GM23338 (cell line): ENCODE data around the gene TTC3. TPM values are rescaled to one million over a fixed set of nuclear protein-coding genes. Genes with fewer than 3 reads are reported as not detected.

ENCODE experiments used
- ATAC-seq: fragments of 200-7000 bp; cut with Tn5 transposase; 3 replicates; pipeline ENCODE4 v1.9.1; 2020
- DNase-seq: peaks from one replicate; pipeline ENCODE4 v3.0.0-alpha.2; 2015; ENCODE audit warnings: low spot score
- H2AFZ ChIP-seq: fragments of 200-600 bp; sonication (generic); 2 replicates; pipeline ENCODE4 v1.8.0; 2016; ENCODE audit warnings: antibody characterized with exemption, mild to moderate bottlenecking, moderate library complexity
- H3F3A ChIP-seq: fragments of 200-600 bp; sonication (generic); replicated peaks from 2 replicates; pipeline ENCODE4 v1.8.0; 2017; ENCODE audit warnings: antibody characterized with exemption, mixed run types, low read depth
- H3K27ac ChIP-seq: fragments of 200-600 bp; sonication (generic); 2 replicates; pipeline ENCODE4 v1.6.1; 2016; ENCODE audit warnings: low read depth
- H3K27me3 ChIP-seq: fragments of 200-600 bp; sonication (generic); 2 replicates; pipeline ENCODE4 v1.8.0; 2016; ENCODE audit warnings: mild to moderate bottlenecking, mixed run types, moderate library complexity; ENCODE audit not compliant: insufficient read depth
- H3K36me3 ChIP-seq: fragments of 200-600 bp; sonication (generic); 2 replicates; pipeline ENCODE4 v1.8.0; 2016; ENCODE audit warnings: mild to moderate bottlenecking; ENCODE audit not compliant: insufficient read depth
- H3K4me1 ChIP-seq: fragments of 200-600 bp; sonication (generic); 2 replicates; pipeline ENCODE4 v1.8.0; 2016; ENCODE audit warnings: mild to moderate bottlenecking, moderate library complexity; ENCODE audit not compliant: insufficient read depth
- H3K4me2 ChIP-seq: fragments of 200-600 bp; sonication (generic); 2 replicates; pipeline ENCODE4 v1.7.1; 2017; ENCODE audit warnings: mixed run types
- H3K4me3 ChIP-seq: fragments of 200-600 bp; sonication (generic); 2 replicates; pipeline ENCODE4 v1.6.1; 2016; ENCODE audit warnings: mixed run types
- H3K79me2 ChIP-seq: fragments of 200-600 bp; sonication (generic); replicated peaks from 2 replicates; pipeline ENCODE4 v1.8.0; 2017; ENCODE audit warnings: mild to moderate bottlenecking; ENCODE audit not compliant: insufficient read depth
- H3K9me2 ChIP-seq: fragments of 200-600 bp; sonication (generic); 2 replicates; pipeline ENCODE4 v1.8.0; 2017; ENCODE audit not compliant: insufficient read depth
- H4K20me1 ChIP-seq: fragments of 200-600 bp; sonication (generic); replicated peaks from 2 replicates; pipeline ENCODE4 v1.8.0; 2017; ENCODE audit warnings: mild to moderate bottlenecking; ENCODE audit not compliant: insufficient read depth
- H3K27ac Mint-ChIP-seq: 2 replicates; pipeline ENCODE4 v1.8.0; 2020; ENCODE audit warnings: inconsistent platforms, mild to moderate bottlenecking, moderate library complexity, mixed read lengths
- H3K27me3 Mint-ChIP-seq: 3 replicates; pipeline ENCODE4 v1.8.0; 2022; ENCODE audit warnings: low read depth, mild to moderate bottlenecking, moderate library complexity, mixed read lengths, inconsistent platforms; ENCODE audit not compliant: insufficient read depth, poor library complexity
- H3K36me3 Mint-ChIP-seq: 3 replicates; pipeline ENCODE4 v1.8.0; 2021; ENCODE audit warnings: low read depth, mild to moderate bottlenecking, inconsistent platforms, moderate library complexity, mixed read lengths
- H3K4me1 Mint-ChIP-seq: 3 replicates; pipeline ENCODE4 v1.8.0; 2020; ENCODE audit warnings: mild to moderate bottlenecking, inconsistent platforms, mixed read lengths
- H3K4me3 Mint-ChIP-seq: 3 replicates; pipeline ENCODE4 v1.8.0; 2021; ENCODE audit warnings: moderate library complexity, mild to moderate bottlenecking, inconsistent platforms, mixed read lengths
- H3K9me3 Mint-ChIP-seq: 3 replicates; pipeline ENCODE4 v1.8.0; 2020; ENCODE audit warnings: moderate library complexity, mild to moderate bottlenecking, inconsistent platforms, mixed read lengths
- CREB1 ChIP-seq: fragments of 250-450 bp; sonication (Bioruptor Pico); IDR thresholded peaks from 2 replicates; pipeline ENCODE4 v1.5.0; 2020; ENCODE audit warnings: low read depth, mild to moderate bottlenecking, moderate library complexity
- CTCF ChIP-seq, 2 experiments: fragments of 200-600 bp in 1 of 2; sonication (generic) in 1 of 2; conservative IDR thresholded peaks; 2 replicates each; pipeline versions ENCODE4 v1.5.1 to v1.6.1; 2016 to 2017; ENCODE audit warnings: antibody characterized with exemption in 2 of 2, low read depth in 2 of 2, mild to moderate bottlenecking in 2 of 2, moderate library complexity in 1 of 2
- ETS1 ChIP-seq: IDR thresholded peaks from 2 replicates; pipeline ENCODE4 v1.6.1; 2016; ENCODE audit warnings: antibody characterized with exemption
- EZH2 ChIP-seq: fragments of 200-600 bp; sonication (generic); IDR thresholded peaks from one replicate; pipeline ENCODE4 v1.8.0; 2017; ENCODE audit warnings: antibody characterized with exemption, mild to moderate bottlenecking, low read depth; ENCODE audit not compliant: unreplicated experiment
- EZH2phosphoT487 ChIP-seq: fragments of 200-600 bp; sonication (generic); IDR thresholded peaks from one replicate; pipeline ENCODE4 v1.8.1; 2018; ENCODE audit warnings: antibody characterized with exemption; ENCODE audit not compliant: unreplicated experiment
- JUNB ChIP-seq: IDR thresholded peaks from one replicate; pipeline ENCODE4 v1.6.1; 2016; ENCODE audit warnings: antibody characterized with exemption; ENCODE audit not compliant: unreplicated experiment
- NANOG ChIP-seq: IDR thresholded peaks from 2 replicates; pipeline ENCODE4 v1.6.1; 2016; ENCODE audit warnings: antibody characterized with exemption, borderline replicate concordance
- POLR2AphosphoS5 ChIP-seq: IDR thresholded peaks from 2 replicates; pipeline ENCODE4 v1.6.1; 2016; ENCODE audit warnings: antibody characterized with exemption, low read depth
- REST ChIP-seq: IDR thresholded peaks from one replicate; pipeline ENCODE4 v1.6.1; 2018; ENCODE audit warnings: antibody characterized with exemption; ENCODE audit not compliant: unreplicated experiment
- STAT1 ChIP-seq: IDR thresholded peaks from one replicate; pipeline ENCODE4 v1.6.1; 2016; ENCODE audit warnings: antibody characterized with exemption; ENCODE audit not compliant: unreplicated experiment
- ZNF114 ChIP-seq: fragments of 250-450 bp; sonication (Bioruptor Pico); IDR thresholded peaks from 2 replicates; pipeline ENCODE4 v1.5.0; 2020; ENCODE audit warnings: mild to moderate bottlenecking, moderate library complexity
- ZNF331 ChIP-seq: fragments of 250-450 bp; sonication (Bioruptor Pico); IDR thresholded peaks from 2 replicates; pipeline ENCODE4 v1.5.0; 2020; ENCODE audit warnings: low read depth, mild to moderate bottlenecking, moderate library complexity
- ZNF462 ChIP-seq: fragments of 250-450 bp; sonication (Bioruptor Pico); IDR thresholded peaks from 2 replicates; pipeline ENCODE4 v1.5.0; 2020; ENCODE audit warnings: mild to moderate bottlenecking, moderate library complexity
- polyA plus RNA-seq: library from polyadenylated mRNA; unstranded; fragments of >200 nt; fragmentation: Nextera tagmentation; extraction: Ambion mirVana; gene quantifications from 2 replicates; pipeline ENCODE4 v1.2.1, GENCODE V29; 2016
- total RNA-seq: library from RNA; depleted of rRNA; stranded (reverse); fragments of >200 nt; shearing (Covaris generic); gene quantifications from 2 replicates; pipeline ENCODE4 v1.2.3, GENCODE V29; 2014

The TTC3 gene
- total and polyA plus RNA-seq, 2 experiments from 2014 or later: 28.9 to 48.6 TPM

- no peak overlapping the region for H3K27ac ChIP-seq
- no peaks in the 10 kb centered on the region for H3K79me2 ChIP-seq
- DNase-seq (no peak), ATAC-seq (no peak)
- Mint-ChIP-seq H3K27ac (no peak overlapping the region; the same call in 1 of the 2 replicates), H3K4me1 (peaks cover 8% of the 10 kb centered on the region), H3K4me3 (no peak overlapping the region), H3K36me3 (no peaks in the 10 kb centered on the region), H3K27me3 (no peaks in the 10 kb centered on the region), H3K9me3 (no peaks in the 10 kb centered on the region)
- H4K20me1 ChIP-seq: no peaks in the 10 kb centered on the region
- H3K27me3 ChIP-seq: no peaks in the 10 kb centered on the region
- no peaks in the 10 kb centered on the region for H3K9me2 ChIP-seq
- peaks cover 5% of the 10 kb centered on the region; the same call in 1 of the 2 replicates for H3K4me1 ChIP-seq
- H3F3A ChIP-seq: 0 out of 2 replicates have a peak, but pooled peaks cover 3% of the 10 kb centered on the region
- H3K4me2 ChIP-seq: no peak overlapping the region
- H2AFZ ChIP-seq: no peak overlapping the region
- TF ChIP-seq CTCF (conservative IDR thresholded peaks at IDR 0.05; ENCODE audit: low read depth in 2 of 2): no peak
- TF ChIP-seq EZH2phosphoT487: no peak
- TF ChIP-seq NANOG: no peak
- TF ChIP-seq ETS1: no peak
- TF ChIP-seq EZH2: no peak
- no peak for TF ChIP-seq POLR2AphosphoS5
- TF ChIP-seq ZNF462: no peak
- no peak for TF ChIP-seq CREB1 (CRISPR knock-in tag)
- no peak for TF ChIP-seq REST
- no peak for TF ChIP-seq ZNF114 (CRISPR knock-in tag)
- TF ChIP-seq STAT1: no peak
- no peak for TF ChIP-seq JUNB
- no peak for TF ChIP-seq ZNF331 (CRISPR knock-in tag)
- no peaks in the 10 kb centered on the region for H3K36me3 ChIP-seq
- no peak overlapping the region for H3K4me3 ChIP-seq
Measured at GRCh38 chr21:37153935-37154350, 80.9 kb downstream of the TTC3 start.
